Activated CD8-positive, alpha-beta memory T cell treated with anti-CD3 and anti-CD28 coated beads for 4 hours (primary cell): ENCODE measurements around the gene C19orf12.
"Not testable (repeated sequence)": the region's sequence is repeated elsewhere in the genome, so short reads cannot be mapped to it uniquely, and the experiment has no call there.

ENCODE experiments used
- DNase-seq, 2 donors: peaks; one replicate each; pipeline ENCODE4 v3.0.0-alpha.2; 2020; ENCODE audit warnings: low read depth in 2 of 2

C19orf12 gene

GRCh38 chr19:29731331-29731850 is 16.3 kb upstream of the C19orf12 start:
- no peak for DNase-seq

GRCh38 chr19:29727906-29728305 is 12.8 kb upstream of the C19orf12 start:
- no peak for DNase-seq

GRCh38 chr19:29724746-29725145 is 9.7 kb upstream of the C19orf12 start:
- DNase-seq, result no peak

GRCh38 chr19:29724102-29724641 is 9.1 kb upstream of the C19orf12 start:
- no peak for DNase-seq

GRCh38 chr19:29717051-29717450 is 2.0 kb upstream of the C19orf12 start:
- no peak for DNase-seq

- DNase-seq, result no peak
These were observed 880 bp upstream of the C19orf12 start for GRCh38 chr19:29715701-29716581.

- DNase-seq, result peak; percentile 15 to 23
These were observed 599 bp downstream of the C19orf12 start for GRCh38 chr19:29714371-29714952.

- DNase-seq, result no peak
These were observed 2.1 kb downstream of the C19orf12 start for GRCh38 chr19:29712744-29713516.

GRCh38 chr19:29711584-29712132 is 3.4 kb downstream of the C19orf12 start:
- no peak for DNase-seq

GRCh38 chr19:29709440-29709798 is 5.6 kb downstream of the C19orf12 start:
- DNase-seq, result not testable (repeated sequence)

GRCh38 chr19:29708554-29709439 is 6.3 kb downstream of the C19orf12 start:
- DNase-seq, result no peak

- no peak for DNase-seq
These were observed 8.4 kb downstream of the C19orf12 start for GRCh38 chr19:29706635-29707034.

GRCh38 chr19:29705706-29706105 is 9.4 kb downstream of the C19orf12 start:
- no peak for DNase-seq

GRCh38 chr19:29704562-29705558 is 10.2 kb downstream of the C19orf12 start:
- no peak for DNase-seq

GRCh38 chr19:29702963-29703320 is 12.1 kb downstream of the C19orf12 start:
- no peak for DNase-seq

GRCh38 chr19:29702161-29702962 is 12.7 kb downstream of the C19orf12 start:
- no peak for DNase-seq

GRCh38 chr19:29700498-29700897 is 14.6 kb downstream of the C19orf12 start:
- DNase-seq, result no peak

GRCh38 chr19:29699861-29700260 is 15.2 kb downstream of the C19orf12 start:
- DNase-seq, result no peak
